ENCODE measurements around the gene ZNHIT2. TPM values are rescaled to one million over a fixed set of nuclear protein-coding genes. Genes with fewer than 3 reads are reported as not detected.

The ZNHIT2 gene
- total RNA-seq, 4 donors from 2014 or later = 4.4 to 12.6 (median 8.2) TPM

GRCh38 chr11:65132988-65133700 lies 15.6 kb upstream of the ZNHIT2 start:
- no peak for TF ChIP-seq CTCF (IDR thresholded peaks at IDR 0.05; ENCODE audit: low read depth)

- no peak for TF ChIP-seq CTCF (IDR thresholded peaks at IDR 0.05; ENCODE audit: low read depth)
Measured at GRCh38 chr11:65132238-65132987, 14.9 kb upstream of the ZNHIT2 start.

GRCh38 chr11:65131895-65132237 lies 14.4 kb upstream of the ZNHIT2 start:
- TF ChIP-seq CTCF (IDR thresholded peaks at IDR 0.05; ENCODE audit: low read depth) = no peak

GRCh38 chr11:65131417-65131776 lies 13.9 kb upstream of the ZNHIT2 start:
- no peak for TF ChIP-seq CTCF (IDR thresholded peaks at IDR 0.05; ENCODE audit: low read depth)

GRCh38 chr11:65130631-65131416 lies 13.3 kb upstream of the ZNHIT2 start:
- no peak for TF ChIP-seq CTCF (IDR thresholded peaks at IDR 0.05; ENCODE audit: low read depth)

- TF ChIP-seq CTCF (IDR thresholded peaks at IDR 0.05; ENCODE audit: low read depth) = no peak
Measured at GRCh38 chr11:65129649-65130441, 12.3 kb upstream of the ZNHIT2 start.
